Kidney (tissue), 14 donors: ENCODE measurements around the gene PTPRG. TPM values are rescaled to one million over a fixed set of nuclear protein-coding genes. Genes with fewer than 3 reads are reported as not detected.

ENCODE experiments used
- DNase-seq, 5 donors: peaks; one replicate each; pipeline ENCODE4 v3.0.0-alpha.2; 2013 to 2020
- FAIRE-seq: peaks from 2 replicates; lab custom pipeline; 2012; peaks lifted over from hg19 to GRCh38; lab: Jason Lieb, UNC
- H3K27ac ChIP-seq, 2 donors: one replicate each; pipeline ENCODE4 v1.7.0; 2013; ENCODE audit warnings: low read depth in 2 of 2, low read length in 2 of 2, inconsistent platforms in 1 of 2
- H3K27me3 ChIP-seq: one replicate; pipeline ENCODE4 v1.7.1; 2013; ENCODE audit warnings: low read length, inconsistent platforms; ENCODE audit not compliant: control insufficient read depth, insufficient read depth
- H3K36me3 ChIP-seq, 3 donors: one replicate each; pipeline versions ENCODE4 v1.7.0 to v1.7.1; 2013; ENCODE audit warnings: low read length in 3 of 3, control low read depth in 1 of 3, inconsistent platforms in 1 of 3; ENCODE audit not compliant: insufficient read depth in 3 of 3, control insufficient read depth in 2 of 3
- H3K4me1 ChIP-seq, 3 donors: one replicate each; pipeline versions ENCODE4 v1.7.0 to v1.7.1; 2013; ENCODE audit warnings: low read length in 3 of 3, inconsistent platforms in 1 of 3, low read depth in 1 of 3; ENCODE audit not compliant: control insufficient read depth in 2 of 3, insufficient read depth in 2 of 3
- H3K4me3 ChIP-seq, 3 donors: one replicate each; pipeline versions ENCODE4 v1.7.0 to v1.8.1; 2013; ENCODE audit warnings: low read length in 3 of 3, control low read depth in 1 of 3, inconsistent platforms in 1 of 3
- H3K9ac ChIP-seq, 3 donors: one replicate each; pipeline versions ENCODE4 v1.7.0 to v1.7.1; 2013; ENCODE audit warnings: low read length in 3 of 3, control low read depth in 1 of 3, inconsistent platforms in 1 of 3
- H3K9me3 ChIP-seq, 3 donors: one replicate each; pipeline versions ENCODE4 v1.7.0 to v1.7.1; 2013; ENCODE audit warnings: low read length in 3 of 3, control low read depth in 1 of 3, inconsistent platforms in 1 of 3; ENCODE audit not compliant: control insufficient read depth in 2 of 3, insufficient read depth in 1 of 3
- intact Hi-C: fragments of 100-400 bp; cut with DNase I; formaldehyde crosslinking; loops from one replicate; pipeline ENCODE4 v1.11.1; 2022
- polyA plus RNA-seq: library from polyadenylated mRNA; stranded (reverse); fragments of 350-450 nt; fragmentation: Illumina TruSeq; extraction: RNeasy Lipid Tissue Mini Kit (QIAGEN cat#74804); gene quantifications from one replicate; pipeline ENCODE4 v1.2.3, GENCODE V29; 2014; ENCODE audit warnings: low read depth, low replicate concordance; ENCODE audit not compliant: insufficient read depth
- total RNA-seq: library from RNA; stranded (reverse); fragmentation: NEBNext Ultra II Directional; extraction: Animal tissue kit (Norgen Biotek cat#: 25700); gene quantifications from one replicate; pipeline ENCODE4 v1.2.1, GENCODE V29; 2021
- TF ChIP-seq, protein P1 (sequence below): IDR thresholded peaks from 3 replicates; pipeline ENCODE4 v1.5.1; 2012; ENCODE audit warnings: mild to moderate bottlenecking, moderate library complexity, borderline replicate concordance; ENCODE audit not compliant: insufficient read depth; ENCODE audit errors: extremely low read depth
- donor health status: control.
- donor health status: control.
- donor health status: control.
- donor health status: control.
- donor health status: control.
- donor health status: DM: yes; HTN: yes; CAD: no.
- donor health status: Normal renal cell carcinoma (clear cell type).

PTPRG gene
- total and polyA plus RNA-seq, 2 donors from 2014 or later, result 9.2 to 154 TPM

DNA sequence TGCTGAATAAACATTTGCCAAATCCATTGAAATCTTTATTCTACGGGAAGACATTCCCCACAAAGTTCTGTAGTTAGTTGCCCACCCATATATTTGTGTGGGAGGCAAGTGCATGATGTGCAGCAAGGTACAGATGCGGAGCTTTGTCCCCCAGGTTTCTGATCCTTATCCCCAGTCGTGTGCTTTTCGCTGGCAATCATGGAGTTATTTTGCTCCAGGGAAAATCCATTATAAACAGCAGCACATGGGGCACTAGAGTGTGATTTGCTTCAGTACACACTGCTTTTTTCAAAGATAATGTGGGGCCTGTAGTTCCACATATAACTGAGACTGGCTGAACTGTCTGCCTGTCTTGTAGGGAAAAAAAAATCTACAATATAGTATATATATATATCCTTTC lies 679.9 kb downstream of the PTPRG start:
- DNase-seq, result peak in 2 of 5 donors; percentile 27 to 45

DNA sequence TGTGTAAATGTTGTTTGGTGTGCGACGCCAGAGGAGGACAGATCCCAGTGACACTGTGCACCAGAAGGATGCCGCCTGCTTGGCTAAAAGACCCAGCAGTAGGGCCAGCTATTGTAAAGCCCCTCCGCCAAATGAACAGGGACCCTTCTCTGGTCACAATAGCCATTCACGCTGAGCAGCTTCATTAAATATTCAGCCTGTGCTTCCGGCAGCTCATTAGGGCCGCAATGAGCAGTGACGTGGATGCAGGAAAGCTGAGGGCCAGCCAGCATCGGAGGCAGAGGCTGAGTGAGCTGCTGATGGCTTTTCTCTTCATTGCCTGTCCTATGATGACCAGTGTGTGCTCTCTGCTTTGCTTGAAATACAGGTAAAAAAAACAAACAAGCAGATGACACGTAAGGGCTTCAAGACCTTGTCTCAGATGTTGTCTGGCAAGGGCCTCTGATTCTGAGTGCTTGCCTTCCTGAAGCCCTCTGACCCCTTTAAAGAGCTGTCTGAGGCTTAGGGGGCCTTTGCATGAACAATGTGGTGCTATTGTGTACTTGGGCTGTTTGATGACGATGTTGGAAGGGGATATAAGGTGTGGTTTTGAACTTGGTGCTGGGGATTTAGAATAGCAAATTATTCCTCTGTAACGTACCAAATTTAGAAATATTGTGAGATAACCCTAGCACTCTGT lies 681.6 kb downstream of the PTPRG start:
- H3K27me3 ChIP-seq, result no peaks in the 10 kb centered on the region
- H3K4me3 ChIP-seq, result no peak overlapping the region
- H3K4me1 ChIP-seq, result peaks cover 0 to 19% (median 5%) of the 10 kb centered on the region in 3 donors
- TF ChIP-seq, protein P1, sequence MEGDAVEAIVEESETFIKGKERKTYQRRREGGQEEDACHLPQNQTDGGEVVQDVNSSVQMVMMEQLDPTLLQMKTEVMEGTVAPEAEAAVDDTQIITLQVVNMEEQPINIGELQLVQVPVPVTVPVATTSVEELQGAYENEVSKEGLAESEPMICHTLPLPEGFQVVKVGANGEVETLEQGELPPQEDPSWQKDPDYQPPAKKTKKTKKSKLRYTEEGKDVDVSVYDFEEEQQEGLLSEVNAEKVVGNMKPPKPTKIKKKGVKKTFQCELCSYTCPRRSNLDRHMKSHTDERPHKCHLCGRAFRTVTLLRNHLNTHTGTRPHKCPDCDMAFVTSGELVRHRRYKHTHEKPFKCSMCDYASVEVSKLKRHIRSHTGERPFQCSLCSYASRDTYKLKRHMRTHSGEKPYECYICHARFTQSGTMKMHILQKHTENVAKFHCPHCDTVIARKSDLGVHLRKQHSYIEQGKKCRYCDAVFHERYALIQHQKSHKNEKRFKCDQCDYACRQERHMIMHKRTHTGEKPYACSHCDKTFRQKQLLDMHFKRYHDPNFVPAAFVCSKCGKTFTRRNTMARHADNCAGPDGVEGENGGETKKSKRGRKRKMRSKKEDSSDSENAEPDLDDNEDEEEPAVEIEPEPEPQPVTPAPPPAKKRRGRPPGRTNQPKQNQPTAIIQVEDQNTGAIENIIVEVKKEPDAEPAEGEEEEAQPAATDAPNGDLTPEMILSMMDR, result no peak
- DNase-seq, result no peak
- H3K9me3 ChIP-seq, result no peaks in the 10 kb centered on the region
- no peak overlapping the region for H3K9ac ChIP-seq
- no peak for FAIRE-seq
- no peak overlapping the region for H3K27ac ChIP-seq
- intact Hi-C loops, result no loop called here
- H3K36me3 ChIP-seq, result peaks cover 0 to 2% (median 0%) of the 10 kb centered on the region in 3 donors

More for the DNA sequence above, 679.9 kb downstream of the PTPRG start:
- Histone ChIP-seq H3K27me3 (no peaks in the 10 kb centered on the region), H3K4me1 (peaks cover 0 to 5% (median 5%) of the 10 kb centered on the region in 3 donors), H3K9me3 (no peaks in the 10 kb centered on the region), H3K9ac (no peak overlapping the region), H3K36me3 (peaks cover 0 to 2% (median 0%) of the 10 kb centered on the region in 3 donors), H3K27ac (no peak overlapping the region), H3K4me3 (no peak overlapping the region)
- FAIRE-seq, result no peak
- intact Hi-C loops, result no loop called here
- TF ChIP-seq, protein P1, result no peak

DNA sequence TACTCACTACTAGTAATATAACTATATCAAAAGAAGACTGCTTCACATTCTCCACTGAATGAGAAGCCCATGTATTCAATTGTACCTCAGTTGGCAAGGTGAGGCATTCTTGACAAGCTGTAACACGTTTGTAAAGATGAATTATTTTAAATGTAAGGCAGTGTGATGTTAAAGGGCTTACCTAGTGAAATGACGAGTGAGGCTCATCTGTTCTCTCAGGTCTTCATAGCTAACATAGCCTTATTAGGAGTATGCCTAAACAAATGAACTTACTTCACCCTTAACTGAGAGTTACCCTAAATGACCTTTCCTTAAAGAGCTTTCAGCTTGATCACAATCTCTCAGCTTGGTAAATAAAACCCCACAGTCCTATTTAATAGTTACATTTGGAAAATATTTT lies 684.7 kb downstream of the PTPRG start:
- intact Hi-C loops, result no loop called here

More for the DNA sequence above, 684.7 kb downstream of the PTPRG start:
- H3K9ac ChIP-seq, result no peak overlapping the region
- H3K27ac ChIP-seq, result no peak overlapping the region
- peaks cover 0 to 2% (median 0%) of the 10 kb centered on the region in 3 donors for H3K36me3 ChIP-seq
- H3K4me1 ChIP-seq, result peaks cover 0 to 24% (median 3%) of the 10 kb centered on the region in 3 donors
- H3K27me3 ChIP-seq, result no peaks in the 10 kb centered on the region
- no peaks in the 10 kb centered on the region for H3K9me3 ChIP-seq
- H3K4me3 ChIP-seq, result no peak overlapping the region
- TF ChIP-seq, protein P1, result no peak
- no peak for DNase-seq
- FAIRE-seq, result peak; percentile 30
